Inflammatory macrophage treated with lipopolysaccharide for 1 hour (primary cell): ENCODE results near the gene ACSL5.

Experiments
- DNase-seq, 2 donors: peaks; one replicate each; pipeline ENCODE4 v3.0.0-alpha.2; 2020 to 2022

Gene ACSL5

GRCh38 chr10:112373912-112374338, at the start of gene ACSL5:
TSS of gene ACSL5 (plus strand) at chr10:112374116. CDS start at chr10:112394947, 20,831 bp downstream.
- no peak for DNase-seq

- DNase-seq = no peak
Observed at GRCh38 chr10:112327678-112328077, 46.2 kb upstream of the ACSL5 start.

- DNase-seq = peak; percentile 35 to 38
Observed at GRCh38 chr10:112330162-112330561, 43.8 kb upstream of the ACSL5 start.

- no peak for DNase-seq
Observed at GRCh38 chr10:112330607-112331160, 43.2 kb upstream of the ACSL5 start.

GRCh38 chr10:112332022-112332421, 41.9 kb upstream of the ACSL5 start:
- no peak for DNase-seq

- no peak for DNase-seq
Observed at GRCh38 chr10:112332509-112333228, 41.2 kb upstream of the ACSL5 start.

- DNase-seq = no peak
Observed at GRCh38 chr10:112333452-112333851, 40.5 kb upstream of the ACSL5 start.

- peak in 1 of 2 donors; percentile 12 for DNase-seq
Observed at GRCh38 chr10:112335111-112335867, 38.6 kb upstream of the ACSL5 start.

GRCh38 chr10:112335868-112336265, 38.0 kb upstream of the ACSL5 start:
- no peak for DNase-seq

GRCh38 chr10:112336556-112337201, 37.2 kb upstream of the ACSL5 start:
- no peak for DNase-seq

GRCh38 chr10:112338957-112339356, 35.0 kb upstream of the ACSL5 start:
- DNase-seq = no peak

GRCh38 chr10:112340601-112341000, 33.3 kb upstream of the ACSL5 start:
- no peak for DNase-seq

- DNase-seq = no peak
Observed at GRCh38 chr10:112343056-112343806, 30.7 kb upstream of the ACSL5 start.

- no peak for DNase-seq
Observed at GRCh38 chr10:112344261-112344660, 29.7 kb upstream of the ACSL5 start.

GRCh38 chr10:112345202-112345601, 28.7 kb upstream of the ACSL5 start:
- no peak for DNase-seq

- DNase-seq = no peak
Observed at GRCh38 chr10:112345743-112346142, 28.2 kb upstream of the ACSL5 start.

- no peak for DNase-seq
Observed at GRCh38 chr10:112346774-112347173, 27.1 kb upstream of the ACSL5 start.

- DNase-seq = no peak
Observed at GRCh38 chr10:112347709-112348671, 25.9 kb upstream of the ACSL5 start.

GRCh38 chr10:112348759-112349158, 25.2 kb upstream of the ACSL5 start:
- DNase-seq = no peak

- DNase-seq = no peak
Observed at GRCh38 chr10:112349521-112350085, 24.3 kb upstream of the ACSL5 start.

- DNase-seq = no peak
Observed at GRCh38 chr10:112351146-112351545, 22.8 kb upstream of the ACSL5 start.
